SU-DHL-6 (cell line): ENCODE data around the gene SLC6A5.
"Not testable (repeated sequence)": the region's sequence is repeated elsewhere in the genome, so short reads cannot be mapped to it uniquely, and the experiment has no call there.

Source experiments
- H2AFZ ChIP-seq: fragments of 200-600 bp; sonication (generic); 2 replicates; pipeline ENCODE4 v1.6.1; 2014; ENCODE audit warnings: low read depth, mild to moderate bottlenecking, moderate library complexity, mixed read lengths, antibody characterized with exemption, low read length; ENCODE audit not compliant: severe bottlenecking
- H3F3A ChIP-seq: fragments of 200-600 bp; shearing (Covaris generic); 2 replicates; pipeline ENCODE4 v1.6.0; 2016; ENCODE audit warnings: antibody characterized with exemption, mild to moderate bottlenecking; ENCODE audit not compliant: insufficient read depth
- H3K27ac ChIP-seq: fragments of 200-600 bp; sonication (generic); 2 replicates; pipeline ENCODE4 v1.5.1; 2016; ENCODE audit warnings: low read depth, mild to moderate bottlenecking, low read length, moderate library complexity, mixed read lengths
- H3K27me3 ChIP-seq: fragments of 200-600 bp; sonication (generic), shearing (Covaris generic); 2 replicates; pipeline ENCODE4 v1.6.0; 2014; ENCODE audit warnings: mild to moderate bottlenecking, low read length
- H3K36me3 ChIP-seq: fragments of 200-600 bp; sonication (generic); 2 replicates; pipeline ENCODE4 v1.6.1; 2014; ENCODE audit warnings: mild to moderate bottlenecking, low read length, mixed read lengths
- H3K4me2 ChIP-seq: fragments of 300-600, 200-600 bp; shearing (Covaris generic), sonication (generic); 2 replicates; pipeline ENCODE4 v1.6.0; 2014; ENCODE audit warnings: low read length, low read depth, mild to moderate bottlenecking; ENCODE audit not compliant: poor library complexity, severe bottlenecking
- H3K4me3 ChIP-seq: fragments of 200-600 bp; sonication (generic); 2 replicates; pipeline ENCODE4 v1.5.1; 2014; ENCODE audit warnings: antibody characterized with exemption, low read length, mild to moderate bottlenecking, mixed read lengths; ENCODE audit not compliant: insufficient read depth, poor library complexity, severe bottlenecking
- H3K79me2 ChIP-seq: fragments of 200-600 bp; sonication (generic); 2 replicates; pipeline ENCODE4 v1.6.1; 2014; ENCODE audit warnings: mild to moderate bottlenecking, low read length, moderate library complexity; ENCODE audit not compliant: insufficient read depth
- H3K9ac ChIP-seq: fragments of 200-600 bp; sonication (generic); 2 replicates; pipeline ENCODE4 v1.7.0; 2014; ENCODE audit warnings: mild to moderate bottlenecking, low read length
- H3K9me2 ChIP-seq: fragments of 200-600 bp; sonication (generic); replicated peaks from 2 replicates; pipeline ENCODE4 v1.6.1; 2014; ENCODE audit warnings: low read length; ENCODE audit not compliant: insufficient read depth
- H3K9me3 ChIP-seq: fragments of 200-600 bp; sonication (generic); 2 replicates; pipeline ENCODE4 v1.6.1; 2014; ENCODE audit warnings: low read length, mixed read lengths; ENCODE audit not compliant: insufficient read depth
- H4K20me1 ChIP-seq: fragments of 200-600 bp; sonication (generic); 2 replicates; pipeline ENCODE4 v1.6.1; 2014; ENCODE audit warnings: low read depth, mild to moderate bottlenecking, antibody characterized with exemption, low read length, moderate library complexity, mixed read lengths
- EZH2phosphoT487 ChIP-seq: fragments of 200-600 bp; sonication (generic), shearing (Covaris generic); conservative IDR thresholded peaks from 2 replicates; pipeline ENCODE4 v1.6.1; 2018; ENCODE audit warnings: mild to moderate bottlenecking, antibody characterized with exemption, low read length, moderate library complexity, mixed read lengths
- TF ChIP-seq, protein P1 (sequence below): fragments of 200-600 bp; sonication (generic); IDR thresholded peaks from one replicate; pipeline ENCODE4 v1.5.1; 2017; ENCODE audit warnings: antibody characterized with exemption, mild to moderate bottlenecking, low read length, moderate library complexity; ENCODE audit not compliant: insufficient read depth, poor library complexity, severe bottlenecking

The SLC6A5 gene

GRCh38 chr11:20599221-20600019 lies at the start of gene SLC6A5:
SLC6A5 (plus strand) TSS chr11:20599608; CDS start chr11:20599673, 65 bp downstream.
- H3K4me3 ChIP-seq, result no peak within 1 kb of the TSS
- no peaks in the 10 kb centered on the region for H3K79me2 ChIP-seq
- no peaks in the 10 kb centered on the region for H3K36me3 ChIP-seq
- H2AFZ ChIP-seq, result no peak within 1 kb of the TSS
- H3K27me3 ChIP-seq, result no peaks in the 10 kb centered on the region
- TF ChIP-seq, protein P1, sequence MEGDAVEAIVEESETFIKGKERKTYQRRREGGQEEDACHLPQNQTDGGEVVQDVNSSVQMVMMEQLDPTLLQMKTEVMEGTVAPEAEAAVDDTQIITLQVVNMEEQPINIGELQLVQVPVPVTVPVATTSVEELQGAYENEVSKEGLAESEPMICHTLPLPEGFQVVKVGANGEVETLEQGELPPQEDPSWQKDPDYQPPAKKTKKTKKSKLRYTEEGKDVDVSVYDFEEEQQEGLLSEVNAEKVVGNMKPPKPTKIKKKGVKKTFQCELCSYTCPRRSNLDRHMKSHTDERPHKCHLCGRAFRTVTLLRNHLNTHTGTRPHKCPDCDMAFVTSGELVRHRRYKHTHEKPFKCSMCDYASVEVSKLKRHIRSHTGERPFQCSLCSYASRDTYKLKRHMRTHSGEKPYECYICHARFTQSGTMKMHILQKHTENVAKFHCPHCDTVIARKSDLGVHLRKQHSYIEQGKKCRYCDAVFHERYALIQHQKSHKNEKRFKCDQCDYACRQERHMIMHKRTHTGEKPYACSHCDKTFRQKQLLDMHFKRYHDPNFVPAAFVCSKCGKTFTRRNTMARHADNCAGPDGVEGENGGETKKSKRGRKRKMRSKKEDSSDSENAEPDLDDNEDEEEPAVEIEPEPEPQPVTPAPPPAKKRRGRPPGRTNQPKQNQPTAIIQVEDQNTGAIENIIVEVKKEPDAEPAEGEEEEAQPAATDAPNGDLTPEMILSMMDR, result no peak
- TF ChIP-seq EZH2phosphoT487, result no peak
- H4K20me1 ChIP-seq, result no peaks in the 10 kb centered on the region
- no peaks in the 10 kb centered on the region for H3K9me2 ChIP-seq
- no peak within 1 kb of the TSS for H3K27ac ChIP-seq
- H3K4me2 ChIP-seq, result no peak within 1 kb of the TSS
- no peaks in the 10 kb centered on the region for H3K9me3 ChIP-seq
- H3K9ac ChIP-seq, result no peak within 1 kb of the TSS
- H3F3A ChIP-seq, result no peaks in the 10 kb centered on the region

DNA sequence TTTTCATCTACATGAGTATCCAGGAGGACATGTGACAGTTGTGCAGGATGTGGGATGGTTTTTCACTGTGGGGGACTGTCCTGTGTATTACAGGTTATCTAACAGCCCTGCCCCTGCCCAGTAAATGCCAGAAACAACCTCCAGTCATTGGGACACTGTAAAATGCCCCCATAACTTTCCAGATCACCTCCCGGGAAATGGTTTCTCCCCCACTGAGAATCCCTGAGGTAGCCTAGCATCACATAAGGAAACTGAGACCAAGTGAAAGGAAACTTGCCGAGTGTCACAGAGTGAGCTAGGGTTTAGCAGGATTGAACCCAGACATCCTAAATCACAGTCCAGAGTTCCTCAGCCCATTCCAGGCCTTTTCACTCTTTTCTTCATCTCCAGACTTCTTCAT lies 48.3 kb upstream of the SLC6A5 start:
- Histone ChIP-seq H3K9me3 (no peaks in the 10 kb centered on the region), H3K4me2 (no peak overlapping the region), H3K27ac (no peak overlapping the region), H3K4me3 (no peak overlapping the region), H3K9me2 (no peaks in the 10 kb centered on the region), H3K9ac (no peak overlapping the region), H3K36me3 (no peaks in the 10 kb centered on the region), H3F3A (no peaks in the 10 kb centered on the region), H3K27me3 (no peaks in the 10 kb centered on the region), H4K20me1 (no peaks in the 10 kb centered on the region), H2AFZ (no peak overlapping the region), H3K79me2 (no peaks in the 10 kb centered on the region)
- no peak for TF ChIP-seq EZH2phosphoT487
- TF ChIP-seq, protein P1, result no peak

DNA sequence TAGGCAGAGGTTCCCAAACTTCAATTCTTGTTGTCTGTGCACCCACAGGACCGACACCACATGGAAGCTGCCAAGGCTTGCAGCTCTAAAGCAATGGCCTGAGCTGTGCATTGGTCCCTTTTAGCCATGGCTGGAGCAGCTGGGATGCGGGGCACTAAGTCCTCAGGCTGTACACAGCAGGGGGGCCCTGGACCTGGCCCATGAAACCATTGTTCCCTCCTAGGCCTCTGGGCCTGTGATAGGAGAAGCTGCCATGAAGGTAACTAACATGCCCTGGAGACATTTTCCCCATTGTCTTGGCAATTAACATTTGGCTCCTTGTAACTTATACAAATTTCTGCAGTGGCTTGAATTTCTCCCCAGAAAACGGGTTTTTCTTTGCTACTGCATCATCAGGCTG lies 43.6 kb upstream of the SLC6A5 start:
- Histone ChIP-seq H3K27ac (no peak overlapping the region), H3K9ac (no peak overlapping the region), H3K9me2 (no peaks in the 10 kb centered on the region), H2AFZ (no peak overlapping the region), H3K9me3 (no peaks in the 10 kb centered on the region), H3K36me3 (no peaks in the 10 kb centered on the region), H4K20me1 (no peaks in the 10 kb centered on the region), H3K27me3 (no peaks in the 10 kb centered on the region), H3F3A (no peaks in the 10 kb centered on the region), H3K79me2 (no peaks in the 10 kb centered on the region), H3K4me3 (no peak overlapping the region), H3K4me2 (no peak overlapping the region)
- TF ChIP-seq, protein P1, result no peak
- no peak for TF ChIP-seq EZH2phosphoT487

DNA sequence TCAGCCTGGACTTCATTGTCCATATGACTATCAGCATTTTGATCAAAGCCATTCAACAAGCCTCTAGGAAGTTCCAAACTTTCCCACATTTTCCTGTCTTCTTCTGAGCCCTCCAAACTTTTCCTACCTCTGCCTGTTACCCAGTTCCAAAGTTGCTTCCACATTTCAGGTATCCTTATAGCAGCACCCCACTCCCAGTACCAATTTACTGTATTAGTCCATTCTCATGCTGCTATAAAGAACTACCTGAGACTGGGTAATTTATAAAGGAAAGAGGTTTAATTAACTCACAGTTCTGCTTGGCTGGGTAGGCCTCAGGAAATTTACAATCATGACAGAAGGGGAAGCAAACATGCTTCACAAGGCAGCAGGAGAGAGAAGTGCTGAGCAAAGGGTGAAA lies 43.0 kb upstream of the SLC6A5 start:
- H3K9me2 ChIP-seq, H3K36me3 ChIP-seq, H3K4me3 ChIP-seq, H3K4me2 ChIP-seq, H3K9me3 ChIP-seq, H3K27ac ChIP-seq, H4K20me1 ChIP-seq, H3K27me3 ChIP-seq, H3K9ac ChIP-seq, H3F3A ChIP-seq, H3K79me2 ChIP-seq, H2AFZ ChIP-seq: not testable (repeated sequence)
